D721Med (cell line): ENCODE measurements around the gene CORO1A.

ENCODE experiments used
- DNase-seq: peaks from one replicate; pipeline ENCODE4 v3.0.0; 2011; ENCODE audit warnings: low spot score; ENCODE audit not compliant: insufficient read length
- FAIRE-seq: peaks from 2 replicates; lab custom pipeline; 2011; peaks lifted over from hg19 to GRCh38; lab: Jason Lieb, UNC
- CTCF ChIP-seq: IDR thresholded peaks from 2 replicates; pipeline ENCODE4 v1.5.1; 2012; ENCODE audit warnings: mild to moderate bottlenecking, control low read depth; ENCODE audit not compliant: insufficient read depth; ENCODE audit errors: missing control alignments

CORO1A gene

GRCh38 chr16:30179195-30179594 is 4.2 kb upstream of the CORO1A start:
- TF ChIP-seq CTCF: no peak
- FAIRE-seq: no peak
- no peak for DNase-seq

DNA sequence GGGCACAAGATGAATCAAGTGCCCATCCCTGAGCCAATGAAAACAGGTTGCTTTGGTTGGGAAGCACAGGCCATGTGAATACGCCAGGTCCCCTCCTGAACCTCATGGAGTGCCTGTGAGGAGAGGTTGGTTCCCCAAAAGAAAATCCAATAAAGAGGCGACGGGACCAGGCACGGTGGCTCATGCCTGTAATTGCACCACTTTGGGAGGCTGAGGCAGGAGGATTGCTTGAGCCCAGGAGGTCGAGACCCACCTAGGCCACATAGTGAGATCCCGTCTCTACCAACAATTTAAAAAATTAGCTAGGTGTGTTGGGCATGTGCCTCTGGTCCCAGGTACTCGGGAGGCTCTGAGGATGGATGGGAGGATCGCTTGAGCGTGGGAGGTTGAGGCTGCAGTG is 3.5 kb upstream of the CORO1A start:
- FAIRE-seq (no peak), DNase-seq (no peak)
- no peak for TF ChIP-seq CTCF

DNA sequence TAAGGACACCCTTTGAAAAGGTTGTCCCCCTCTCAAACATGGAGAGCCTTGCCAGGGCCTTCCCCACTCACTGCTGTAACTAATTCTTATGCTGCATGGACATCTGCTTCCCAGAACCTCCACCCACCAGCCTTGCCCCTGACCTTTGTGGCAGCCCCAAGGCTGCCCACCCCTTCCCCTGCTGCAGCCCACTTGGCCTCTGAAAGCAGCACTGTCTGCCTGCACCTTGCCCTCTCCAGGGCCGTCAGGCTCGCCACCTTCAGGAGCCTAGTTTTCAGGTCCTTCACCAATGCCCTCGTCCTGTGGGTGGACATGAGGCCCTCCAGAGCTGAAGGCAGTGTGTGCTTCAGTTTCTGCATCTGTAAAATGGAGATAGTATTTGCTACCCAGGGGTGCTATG is 2.7 kb upstream of the CORO1A start:
- DNase-seq: no peak
- TF ChIP-seq CTCF: no peak
- FAIRE-seq: no peak

- no peak for DNase-seq
- TF ChIP-seq CTCF: no peak
- no peak for FAIRE-seq
Measured at GRCh38 chr16:30184096-30184890, 891 bp downstream of the CORO1A start.

GRCh38 chr16:30184891-30185682 is 1.7 kb downstream of the CORO1A start:
- DNase-seq (no peak), FAIRE-seq (no peak)
- no peak for TF ChIP-seq CTCF

DNA sequence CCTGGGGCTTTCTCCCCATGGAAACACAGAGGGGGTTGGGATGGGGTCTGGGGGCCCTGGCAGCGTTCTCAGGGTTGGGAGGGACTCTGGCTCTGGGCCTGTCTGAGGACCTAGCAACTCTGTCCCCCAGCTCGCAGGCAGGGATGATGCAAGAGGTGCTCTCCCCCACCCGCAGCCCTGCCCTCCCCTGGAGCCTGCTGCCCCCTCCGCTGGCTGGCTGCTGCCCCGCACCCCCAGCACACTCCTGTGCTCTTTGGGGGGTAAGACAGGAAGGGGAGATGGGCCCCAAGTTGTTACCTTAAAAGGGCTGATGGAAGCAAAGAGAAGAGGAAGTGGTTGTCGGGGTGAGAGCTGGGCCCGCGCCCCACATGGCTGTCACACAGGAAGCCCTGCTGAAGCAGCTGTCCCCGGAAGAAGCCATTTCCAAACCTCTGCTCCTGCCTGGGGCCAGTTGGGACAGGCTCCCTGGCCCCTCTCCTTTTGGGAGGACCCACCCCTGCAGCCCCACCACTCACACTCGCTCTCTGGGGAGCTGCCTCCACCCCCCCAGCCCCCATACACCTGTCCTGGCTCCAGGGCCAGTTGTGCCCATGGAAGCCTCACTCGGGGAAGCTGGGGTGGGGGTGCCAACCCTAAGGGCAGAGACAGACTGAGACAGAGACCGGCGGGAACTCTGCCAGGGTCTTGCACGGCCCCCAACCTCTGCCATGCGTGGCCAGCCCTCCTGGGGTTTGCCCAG is 2.5 kb downstream of the CORO1A start:
- TF ChIP-seq CTCF: no peak
- DNase-seq (no peak), FAIRE-seq (no peak)
